Endothelial cell of umbilical vein (primary cell): Measurements from ENCODE around the gene ELMO1. TPM values are rescaled to one million over a fixed set of nuclear protein-coding genes. Genes with fewer than 3 reads are reported as not detected.

Experiments
- BruUV-seq: library from RNA; stranded (reverse); fragments of 400-500 nt; replicated peaks from 2 replicates; lab custom pipeline; 2021; lab: Mats Ljungman, UMichigan
- CTCF ChIA-PET: fragments of 300-600, 350-600 bp; sonication (Branson Sonifier 250); formaldehyde crosslinking; loops from one replicate; lab custom pipeline; 2021; ENCODE audit warnings: antibody characterized with exemption, inconsistent platforms; lab: Charles Lee
- POLR2A ChIA-PET: fragments of 300-600, 350-600 bp; sonication (Branson Sonifier 250); formaldehyde crosslinking; loops from one replicate; lab custom pipeline; 2021; ENCODE audit warnings: antibody characterized with exemption, inconsistent platforms; lab: Charles Lee
- DNase-seq: peaks from one replicate; pipeline ENCODE4 v3.0.0-alpha.2; 2011; ENCODE audit warnings: low read depth, low spot score
- FAIRE-seq: peaks from 2 replicates; lab custom pipeline; 2011; peaks lifted over from hg19 to GRCh38; lab: Jason Lieb, UNC
- H2AFZ ChIP-seq: 2 replicates; pipeline ENCODE4 v1.6.0; 2012; ENCODE audit warnings: low read depth, low read length, control low read depth, inconsistent platforms
- H3K27ac ChIP-seq: 2 replicates; pipeline ENCODE4 v1.5.1; 2011; ENCODE audit warnings: low read depth, mild to moderate bottlenecking, control low read depth, low read length, moderate library complexity; ENCODE audit not compliant: insufficient read depth
- H3K27me3 ChIP-seq, 2 experiments: 2 replicates each; pipeline versions ENCODE4 v1.6.0 to v1.6.1; 2011; ENCODE audit warnings: low read length in 2 of 2, mixed read lengths in 1 of 2; ENCODE audit not compliant: control insufficient read depth in 2 of 2, insufficient read depth in 2 of 2
- H3K36me3 ChIP-seq, 2 experiments: 2 replicates in 1 of 2; 3 replicates in 1 of 2; pipeline ENCODE4 v1.5.1; 2011; ENCODE audit warnings: low read length in 2 of 2, mild to moderate bottlenecking in 1 of 2, moderate library complexity in 1 of 2; ENCODE audit not compliant: control insufficient read depth in 2 of 2, insufficient read depth in 2 of 2; ENCODE audit errors: extremely low read depth in 1 of 2
- H3K4me1 ChIP-seq: 3 replicates; pipeline ENCODE4 v1.5.1; 2011; ENCODE audit warnings: mild to moderate bottlenecking, low read length; ENCODE audit not compliant: control insufficient read depth, insufficient read depth; ENCODE audit errors: extremely low read depth
- H3K4me2 ChIP-seq: 2 replicates; pipeline ENCODE4 v1.6.1; 2011; ENCODE audit warnings: low read length, control low read depth, mixed read lengths; ENCODE audit not compliant: insufficient read depth
- H3K4me3 ChIP-seq, 3 experiments: fragments of 200-600 bp in 1 of 3; sonication (generic), shearing (Covaris generic) in 1 of 3; replicated peaks in 1 of 3; 2 replicates each; pipeline ENCODE4 v1.5.1; 2011 to 2016; ENCODE audit warnings: control low read depth in 3 of 3, low read length in 3 of 3, mild to moderate bottlenecking in 2 of 3, inconsistent platforms in 1 of 3, low read depth in 1 of 3, moderate library complexity in 1 of 3; ENCODE audit not compliant: insufficient read depth in 1 of 3
- H3K79me2 ChIP-seq: 2 replicates; pipeline ENCODE4 v1.6.0; 2012; ENCODE audit warnings: low read length, inconsistent platforms; ENCODE audit not compliant: control insufficient read depth, insufficient read depth
- H3K9ac ChIP-seq: replicated peaks from 2 replicates; pipeline ENCODE3; 2011; ENCODE audit warnings: low read length, control low read depth; ENCODE audit not compliant: insufficient read depth; ENCODE audit errors: extremely low read depth
- H3K9me1 ChIP-seq: replicated peaks from 3 replicates; pipeline ENCODE4 v1.6.0; 2011; ENCODE audit warnings: mild to moderate bottlenecking, low read length; ENCODE audit not compliant: control insufficient read depth, insufficient read depth; ENCODE audit errors: extremely low read depth
- H3K9me3 ChIP-seq: replicated peaks from 2 replicates; pipeline ENCODE4 v1.5.1; 2012; ENCODE audit warnings: low read length, inconsistent platforms; ENCODE audit not compliant: control insufficient read depth, insufficient read depth
- H4K20me1 ChIP-seq: replicated peaks from 2 replicates; pipeline ENCODE3; 2011; ENCODE audit warnings: mild to moderate bottlenecking, low read length; ENCODE audit not compliant: control insufficient read depth, insufficient read depth; ENCODE audit errors: extremely low read depth
- EZH2 ChIP-seq: IDR thresholded peaks from 2 replicates; pipeline ENCODE4 v1.6.1; 2012; ENCODE audit warnings: borderline replicate concordance, low read depth, mild to moderate bottlenecking, moderate library complexity, low read length, inconsistent platforms; ENCODE audit not compliant: severe bottlenecking
- FOS ChIP-seq: IDR thresholded peaks from 2 replicates; pipeline ENCODE4 v1.6.1; 2011; ENCODE audit warnings: mild to moderate bottlenecking, low read length, moderate library complexity, borderline replicate concordance; ENCODE audit not compliant: insufficient read depth
- GATA2 ChIP-seq: IDR thresholded peaks from 2 replicates; pipeline ENCODE4 v1.7.0; 2011; ENCODE audit warnings: low read depth, mild to moderate bottlenecking, moderate library complexity, mixed read lengths, low read length; ENCODE audit not compliant: insufficient read length, insufficient read depth
- JUN ChIP-seq: IDR thresholded peaks from 2 replicates; pipeline ENCODE4 v1.6.1; 2011; ENCODE audit warnings: borderline replicate concordance, low read depth; ENCODE audit not compliant: insufficient read length, insufficient read depth
- MYC ChIP-seq: IDR thresholded peaks from one replicate; pipeline ENCODE4 v1.6.1; 2011; ENCODE audit warnings: mild to moderate bottlenecking, low read depth, low read length
- POLR2A ChIP-seq: IDR thresholded peaks from 2 replicates; pipeline ENCODE4 v1.6.1; 2012; ENCODE audit warnings: low read depth, mild to moderate bottlenecking, control low read depth, low read length
- POLR2AphosphoS5 ChIP-seq: IDR thresholded peaks from 2 replicates; pipeline ENCODE4 v1.6.1; 2012; ENCODE audit warnings: low read depth, mild to moderate bottlenecking, control low read depth, low read length, moderate library complexity; ENCODE audit not compliant: insufficient read depth
- dilution Hi-C: fragments of 300-500 bp; cut with MboI; formaldehyde crosslinking; loops from one replicate; pipeline ENCODE4 v1.15.0; 2019; ENCODE audit warnings: low sequenced_read_pairs; ENCODE audit not compliant: extremely low pct_ligation_motif_present
- intact Hi-C: fragments of 100-400 bp; cut with micrococcal nuclease; formaldehyde crosslinking; loops from one replicate; pipeline ENCODE4 v1.10.0; 2022
- polyA plus RNA-seq, 4 experiments: library from polyadenylated mRNA; depleted of rRNA in 3 of 4; stranded (reverse) in 3 of 4; unstranded in 1 of 4; fragments of >200 nt; gene quantifications; 2 replicates each; pipeline versions ENCODE4 v1.2.1 to v1.2.3, GENCODE V29; 2011 to 2012; ENCODE audit warnings: missing spikeins in 1 of 4
- total RNA-seq: library from RNA; stranded (reverse); gene quantifications from 2 replicates; pipeline ENCODE4 v1.2.3, GENCODE V29; 2021
- TF ChIP-seq, protein P1 (sequence below): IDR thresholded peaks from 2 replicates; pipeline ENCODE4 v1.6.1; 2011; ENCODE audit not compliant: insufficient read depth, insufficient read length
- TF ChIP-seq, protein P2 (sequence below), 2 donors: IDR thresholded peaks; 1 replicate in 1 of 2; 2 replicates in 1 of 2; pipeline ENCODE4 v1.5.1; 2011; ENCODE audit warnings: low read length in 2 of 2, mild to moderate bottlenecking in 2 of 2, moderate library complexity in 2 of 2, control low read depth in 1 of 2, inconsistent platforms in 1 of 2, low read depth in 1 of 2; ENCODE audit not compliant: insufficient read depth in 1 of 2; ENCODE audit errors: extremely low read depth in 1 of 2

ELMO1 gene
- total and polyA plus RNA-seq, 2 donors (not counting 3 experiments of a cell fraction or from before 2014, with no cell fraction given) = 17.0 to 30.6 TPM

DNA sequence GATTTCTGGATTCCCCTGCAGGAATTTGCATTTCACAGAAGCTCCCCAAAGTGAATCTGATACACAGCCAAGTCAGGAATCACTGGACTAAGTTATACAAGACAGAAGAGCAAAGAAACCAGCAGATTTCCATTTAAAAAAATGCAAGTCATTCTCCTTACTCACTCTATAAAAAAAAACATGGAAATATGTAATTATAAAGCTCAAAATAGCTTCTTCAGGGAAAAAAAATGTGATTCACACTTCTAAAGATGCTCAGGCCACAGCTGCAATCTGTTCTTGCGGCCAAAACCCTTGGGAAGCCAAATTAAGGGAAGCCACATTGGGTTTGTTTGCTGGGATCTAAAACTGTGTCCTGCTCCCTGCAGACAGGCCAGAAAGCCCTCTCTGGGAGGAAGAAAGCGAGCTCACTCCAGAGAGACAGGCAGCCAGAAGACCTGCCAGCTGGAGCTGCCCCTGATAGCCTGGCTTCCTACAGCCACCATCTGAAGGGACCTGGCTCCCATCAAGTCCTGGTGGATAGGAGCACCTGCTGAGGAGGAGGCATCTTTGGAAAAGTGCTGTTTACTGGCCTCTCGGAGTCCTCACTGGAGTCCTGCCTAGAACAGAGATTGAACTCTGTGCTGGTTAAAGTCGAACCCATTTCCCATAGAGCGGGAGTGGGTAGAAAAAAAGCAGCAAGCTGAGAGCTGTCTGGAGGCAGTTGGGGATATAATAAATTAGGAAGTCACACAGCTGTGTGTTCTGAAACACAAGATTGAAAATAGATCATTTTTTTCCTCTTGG is 365.2 kb downstream of the ELMO1 start:
- intact Hi-C loops (no loop called here), dilution Hi-C loops (no loop called here)
- H3K79me2 ChIP-seq = no peaks in the 10 kb centered on the region
- no peak for DNase-seq
- TF ChIP-seq, protein P1, sequence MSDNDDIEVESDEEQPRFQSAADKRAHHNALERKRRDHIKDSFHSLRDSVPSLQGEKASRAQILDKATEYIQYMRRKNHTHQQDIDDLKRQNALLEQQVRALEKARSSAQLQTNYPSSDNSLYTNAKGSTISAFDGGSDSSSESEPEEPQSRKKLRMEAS = no peak
- TF ChIP-seq GATA2 (no peak), POLR2AphosphoS5 (no peak), MYC (no peak)
- no peak overlapping the region for H3K4me3 ChIP-seq
- no peak overlapping the region for H3K27ac ChIP-seq
- H3K4me2 ChIP-seq = no peak overlapping the region
- POLR2A ChIA-PET = no interaction called here
- no peaks in the 10 kb centered on the region for H3K36me3 ChIP-seq
- no peaks in the 10 kb centered on the region for H3K4me1 ChIP-seq
- H3K9ac ChIP-seq = no peak overlapping the region
- H2AFZ ChIP-seq = no peak overlapping the region
- no peaks in the 10 kb centered on the region for H3K27me3 ChIP-seq
- no peaks in the 10 kb centered on the region for H3K9me3 ChIP-seq
- CTCF ChIA-PET = interaction anchor here (0.6 to 1.5 kb wide), 6 partner anchors 9 to 118 kb away, joined by 3 to 10 read pairs (median 3); no protein-coding TSS in a partner anchor
- no TSS peak for BruUV-seq
- no peaks in the 10 kb centered on the region for H3K9me1 ChIP-seq
- FAIRE-seq = no peak
- H4K20me1 ChIP-seq = no peaks in the 10 kb centered on the region

DNA sequence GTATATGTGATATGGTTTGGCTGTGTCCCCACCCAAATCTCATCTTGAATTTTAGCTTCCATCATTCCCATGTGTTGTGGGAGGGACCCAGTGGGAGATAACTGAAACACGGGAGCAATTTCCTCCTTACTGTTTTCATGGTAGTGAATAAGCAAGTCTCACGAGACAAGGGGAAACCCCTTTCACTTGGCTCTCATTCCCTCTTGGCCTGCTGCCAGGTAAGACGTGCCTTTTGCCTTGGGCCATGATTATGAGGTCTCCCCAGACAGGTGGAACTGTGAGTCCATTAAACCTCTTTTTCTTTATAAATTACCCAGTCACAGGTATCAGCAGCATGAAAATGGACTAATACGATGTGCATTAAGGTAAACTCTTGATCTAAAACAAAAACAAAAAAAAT is 367.2 kb downstream of the ELMO1 start:
- no peak for FAIRE-seq
- Histone ChIP-seq H3K27me3 (no peaks in the 10 kb centered on the region), H3K79me2 (no peaks in the 10 kb centered on the region), H3K27ac (no peak overlapping the region), H3K4me1 (no peaks in the 10 kb centered on the region), H3K4me2 (no peak overlapping the region), H4K20me1 (no peaks in the 10 kb centered on the region), H2AFZ (no peak overlapping the region), H3K9me3 (no peaks in the 10 kb centered on the region), H3K9ac (no peak overlapping the region), H3K4me3 (no peak overlapping the region), H3K9me1 (no peaks in the 10 kb centered on the region), H3K36me3 (no peaks in the 10 kb centered on the region)
- TF ChIP-seq, protein P1 = no peak
- TF ChIP-seq POLR2A = no peak
- TF ChIP-seq MYC = no peak
- TF ChIP-seq, protein P2, sequence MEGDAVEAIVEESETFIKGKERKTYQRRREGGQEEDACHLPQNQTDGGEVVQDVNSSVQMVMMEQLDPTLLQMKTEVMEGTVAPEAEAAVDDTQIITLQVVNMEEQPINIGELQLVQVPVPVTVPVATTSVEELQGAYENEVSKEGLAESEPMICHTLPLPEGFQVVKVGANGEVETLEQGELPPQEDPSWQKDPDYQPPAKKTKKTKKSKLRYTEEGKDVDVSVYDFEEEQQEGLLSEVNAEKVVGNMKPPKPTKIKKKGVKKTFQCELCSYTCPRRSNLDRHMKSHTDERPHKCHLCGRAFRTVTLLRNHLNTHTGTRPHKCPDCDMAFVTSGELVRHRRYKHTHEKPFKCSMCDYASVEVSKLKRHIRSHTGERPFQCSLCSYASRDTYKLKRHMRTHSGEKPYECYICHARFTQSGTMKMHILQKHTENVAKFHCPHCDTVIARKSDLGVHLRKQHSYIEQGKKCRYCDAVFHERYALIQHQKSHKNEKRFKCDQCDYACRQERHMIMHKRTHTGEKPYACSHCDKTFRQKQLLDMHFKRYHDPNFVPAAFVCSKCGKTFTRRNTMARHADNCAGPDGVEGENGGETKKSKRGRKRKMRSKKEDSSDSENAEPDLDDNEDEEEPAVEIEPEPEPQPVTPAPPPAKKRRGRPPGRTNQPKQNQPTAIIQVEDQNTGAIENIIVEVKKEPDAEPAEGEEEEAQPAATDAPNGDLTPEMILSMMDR (IDR thresholded peaks at IDR 0.05; ENCODE audit: extremely low read depth in 1 of 2, insufficient read depth in 1 of 2, low read depth in 1 of 2, low read length in 2 of 2) = no peak
- TF ChIP-seq GATA2 = no peak
- TF ChIP-seq FOS = no peak
- no peak for TF ChIP-seq EZH2
- no peak for TF ChIP-seq JUN
- TF ChIP-seq POLR2AphosphoS5 = no peak
- ChIA-PET POLR2A (no interaction called here), CTCF (no interaction called here)
- BruUV-seq = no TSS peak
- dilution Hi-C loops = no loop called here
- peak; percentile 54 for DNase-seq
- intact Hi-C loops = no loop called here
